ENCODE data around the gene GAD2. TPM values are rescaled to one million over a fixed set of nuclear protein-coding genes. Genes with fewer than 3 reads are reported as not detected.

Gene GAD2
- total and polyA plus RNA-seq, 5 donors = not detected

Other genes with a start within 250 kb of the GAD2 start
- gene APBB1IP, start 221.6 kb downstream of the GAD2 start, total RNA-seq = 1 to 10 TPM; 5.2 to 8.4 (median 6.9) TPM
- 2.8 TPM for gene APBB1IP, start 221.6 kb downstream of the GAD2 start, polyA plus RNA-seq

All from right cardiac atrium (tissue), 5 donors.